A673 (cell line): Measurements from ENCODE around the gene OSM.

Experiments used
- EZH2 ChIP-seq: fragments of 200-600 bp; sonication (generic); IDR thresholded peaks from 2 replicates; pipeline ENCODE4 v1.6.1; 2017; ENCODE audit warnings: borderline replicate concordance, low read depth, mild to moderate bottlenecking, mixed read lengths, antibody characterized with exemption, low read length; ENCODE audit not compliant: poor library complexity, severe bottlenecking
- TF ChIP-seq, protein P1 (sequence below): fragments of 300-800, 200-600 bp; sonication (generic); conservative IDR thresholded peaks from 2 replicates; pipeline ENCODE4 v1.5.1; 2017; ENCODE audit warnings: low read depth, mild to moderate bottlenecking, antibody characterized with exemption, low read length, moderate library complexity, mixed read lengths

DNA sequence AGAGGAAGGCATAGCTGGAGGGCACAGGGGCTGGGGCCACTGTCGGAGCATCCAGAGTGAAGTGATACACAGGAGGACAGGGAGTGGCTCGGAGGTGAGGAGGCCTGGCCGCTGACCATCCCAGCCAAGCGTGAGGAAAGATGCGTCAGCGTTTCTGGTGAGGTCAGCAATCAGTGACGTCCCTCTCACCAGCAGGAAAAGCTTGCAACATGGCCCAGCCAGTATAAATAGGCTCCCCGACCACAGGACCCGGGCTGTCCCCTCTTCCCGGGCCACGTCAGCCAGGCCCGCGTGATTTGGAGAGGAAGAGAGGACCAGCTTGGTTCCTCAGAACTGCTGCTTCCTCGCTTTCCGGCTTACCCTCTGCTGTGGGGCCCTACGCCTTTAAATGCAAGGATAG lies 4.2 kb upstream of the OSM start:
- TF ChIP-seq, protein P1, sequence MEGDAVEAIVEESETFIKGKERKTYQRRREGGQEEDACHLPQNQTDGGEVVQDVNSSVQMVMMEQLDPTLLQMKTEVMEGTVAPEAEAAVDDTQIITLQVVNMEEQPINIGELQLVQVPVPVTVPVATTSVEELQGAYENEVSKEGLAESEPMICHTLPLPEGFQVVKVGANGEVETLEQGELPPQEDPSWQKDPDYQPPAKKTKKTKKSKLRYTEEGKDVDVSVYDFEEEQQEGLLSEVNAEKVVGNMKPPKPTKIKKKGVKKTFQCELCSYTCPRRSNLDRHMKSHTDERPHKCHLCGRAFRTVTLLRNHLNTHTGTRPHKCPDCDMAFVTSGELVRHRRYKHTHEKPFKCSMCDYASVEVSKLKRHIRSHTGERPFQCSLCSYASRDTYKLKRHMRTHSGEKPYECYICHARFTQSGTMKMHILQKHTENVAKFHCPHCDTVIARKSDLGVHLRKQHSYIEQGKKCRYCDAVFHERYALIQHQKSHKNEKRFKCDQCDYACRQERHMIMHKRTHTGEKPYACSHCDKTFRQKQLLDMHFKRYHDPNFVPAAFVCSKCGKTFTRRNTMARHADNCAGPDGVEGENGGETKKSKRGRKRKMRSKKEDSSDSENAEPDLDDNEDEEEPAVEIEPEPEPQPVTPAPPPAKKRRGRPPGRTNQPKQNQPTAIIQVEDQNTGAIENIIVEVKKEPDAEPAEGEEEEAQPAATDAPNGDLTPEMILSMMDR: no peak
- TF ChIP-seq EZH2: no peak
